H54 (cell line): ENCODE measurements around the gene RGS3.
A peak's percentile ranks its signal among the peaks of the same experiment; 100 is the strongest.

ENCODE experiments used
- DNase-seq: peaks from one replicate; pipeline ENCODE4 v3.0.0; 2011; ENCODE audit warnings: low spot score, mixed read lengths; ENCODE audit not compliant: insufficient read length
- FAIRE-seq: peaks from 3 replicates; lab custom pipeline; 2011; peaks lifted over from hg19 to GRCh38; lab: Jason Lieb, UNC
- POLR2A ChIP-seq: IDR thresholded peaks from 2 replicates; pipeline ENCODE4 v1.6.1; 2011; ENCODE audit warnings: low read depth, mild to moderate bottlenecking, low read length

The RGS3 gene

GRCh38 chr9:113558632-113559502 is 95.3 kb downstream of the RGS3 start:
- no peak for TF ChIP-seq POLR2A
- FAIRE-seq, result peak; percentile 79
- peak; percentile 49 for DNase-seq

- DNase-seq (no peak), FAIRE-seq (no peak)
- no peak for TF ChIP-seq POLR2A
These were observed 96.6 kb downstream of the RGS3 start for GRCh38 chr9:113559834-113560800.

- no peak for FAIRE-seq
- no peak for TF ChIP-seq POLR2A
- DNase-seq, result no peak
These were observed 99.3 kb downstream of the RGS3 start for GRCh38 chr9:113562653-113563381.

- no peak for FAIRE-seq
- no peak for TF ChIP-seq POLR2A
These were observed 100.4 kb downstream of the RGS3 start for GRCh38 chr9:113563826-113564497.

GRCh38 chr9:113564498-113565237 is 101.1 kb downstream of the RGS3 start:
- FAIRE-seq (no peak), DNase-seq (peak; percentile 94)
- no peak; the same call in 1 of the 2 replicates for TF ChIP-seq POLR2A

More at GRCh38 chr9:113563826-113564497, 100.4 kb downstream of the RGS3 start:
- DNase-seq, result no peak

GRCh38 chr9:113566016-113566711 is 102.6 kb downstream of the RGS3 start:
- FAIRE-seq, result no peak

GRCh38 chr9:113566712-113567071 is 103.2 kb downstream of the RGS3 start:
- FAIRE-seq (no peak), DNase-seq (no peak)
- TF ChIP-seq POLR2A, result no peak

More at GRCh38 chr9:113566016-113566711, 102.6 kb downstream of the RGS3 start:
- DNase-seq, result no peak
- no peak for TF ChIP-seq POLR2A

GRCh38 chr9:113567361-113568080 is 104.0 kb downstream of the RGS3 start:
- no peak for TF ChIP-seq POLR2A
- DNase-seq (no peak), FAIRE-seq (no peak)

GRCh38 chr9:113568081-113568435 is 104.5 kb downstream of the RGS3 start:
- no peak for FAIRE-seq
- no peak for TF ChIP-seq POLR2A
- no peak for DNase-seq

GRCh38 chr9:113568571-113569321 is 105.2 kb downstream of the RGS3 start:
- TF ChIP-seq POLR2A, result no peak
- DNase-seq (no peak), FAIRE-seq (no peak)
